ENCODE measurements around the gene VTI1A.

- no peak for TF ChIP-seq CTCF (conservative IDR thresholded peaks at IDR 0.05; ENCODE audit: low read depth, low read length)
- no peak for TF ChIP-seq RCOR1 (IDR thresholded peaks at IDR 0.05; ENCODE audit: insufficient replicate concordance, low read length)
- no peak for TF ChIP-seq CEBPB (IDR thresholded peaks at IDR 0.05; ENCODE audit: low read depth, low read length)
- no peak for TF ChIP-seq POLR2A (IDR thresholded peaks at IDR 0.05; ENCODE audit: low read depth, low read length)
- no peak for TF ChIP-seq RAD21 (IDR thresholded peaks at IDR 0.05; ENCODE audit: low read length)
- TF ChIP-seq USF2 (IDR thresholded peaks at IDR 0.05; ENCODE audit: low read depth, low read length), result no peak
- TF ChIP-seq RFX5 (IDR thresholded peaks at IDR 0.05; ENCODE audit: low read depth, low read length), result no peak
- no peak for TF ChIP-seq SMC3 (IDR thresholded peaks at IDR 0.05; ENCODE audit: low read depth, low read length)
- no peak for TF ChIP-seq ELK1 (IDR thresholded peaks at IDR 0.05; ENCODE audit: borderline replicate concordance, low read depth, low read length)
These were observed 404.7 kb downstream of the VTI1A start for GRCh38 chr10:112851588-112852211.

Measured in IMR-90 (cell line).